SK-N-SH (cell line): ENCODE data around the gene NPHS1.

ENCODE experiments used
- EZH2phosphoT487 ChIP-seq: fragments of 200-600 bp; sonication (generic); IDR thresholded peaks from 2 replicates; pipeline ENCODE4 v1.6.1; 2017; ENCODE audit warnings: low read depth, mixed run types, mild to moderate bottlenecking, antibody characterized with exemption, moderate library complexity, borderline replicate concordance
- FOXM1 ChIP-seq: IDR thresholded peaks from 2 replicates; pipeline ENCODE4 v1.4.0; 2012; ENCODE audit warnings: low read depth, mild to moderate bottlenecking
- GATA2 ChIP-seq: sonication (generic); formaldehyde crosslinking; IDR thresholded peaks from 2 replicates; pipeline ENCODE4 v1.5.0; 2020; ENCODE audit warnings: mild to moderate bottlenecking, missing genetic modification reagents
- MXI1 ChIP-seq: IDR thresholded peaks from 2 replicates; pipeline ENCODE4 v1.6.1; 2012; ENCODE audit warnings: mild to moderate bottlenecking, low read depth, low read length, improper control_type of control experiment
- NRF1 ChIP-seq: IDR thresholded peaks from 2 replicates; pipeline ENCODE4 v1.6.1; 2012; ENCODE audit warnings: low read depth, mild to moderate bottlenecking, low read length
- POLR2AphosphoS5 ChIP-seq: IDR thresholded peaks from 2 replicates; pipeline ENCODE4 v1.6.1; 2012; ENCODE audit warnings: low read depth, low read length
- RCOR1 ChIP-seq: fragments of 150-350 bp; IDR thresholded peaks from 2 replicates; pipeline ENCODE4 v1.6.1; 2017; ENCODE audit warnings: antibody characterized with exemption, low read length
- TAF1 ChIP-seq: IDR thresholded peaks from 2 replicates; pipeline ENCODE4 v1.6.1; 2012; ENCODE audit warnings: low read depth, mild to moderate bottlenecking, low read length, moderate library complexity, borderline replicate concordance
- TEAD4 ChIP-seq: IDR thresholded peaks from 2 replicates; pipeline ENCODE4 v1.4.0; 2012; ENCODE audit warnings: mild to moderate bottlenecking, borderline replicate concordance; ENCODE audit not compliant: insufficient read depth
- YY1 ChIP-seq: IDR thresholded peaks from 2 replicates; pipeline ENCODE4 v1.4.0; 2012; ENCODE audit warnings: low read depth, mild to moderate bottlenecking
- TF ChIP-seq, protein P1 (sequence below): IDR thresholded peaks from 2 replicates; pipeline ENCODE4 v1.6.1; 2012; ENCODE audit warnings: mild to moderate bottlenecking, low read depth, low read length, moderate library complexity
- TF ChIP-seq, protein P2 (sequence below): IDR thresholded peaks from 2 replicates; pipeline ENCODE4 v1.4.0; 2012; ENCODE audit warnings: low read depth
- TF ChIP-seq, protein P3 (sequence below): fragments of 200-600 bp; sonication (generic); IDR thresholded peaks from 2 replicates; pipeline ENCODE4 v1.6.1; 2017; ENCODE audit warnings: antibody characterized with exemption, mild to moderate bottlenecking, moderate library complexity
- TF ChIP-seq, protein P4 (sequence below): IDR thresholded peaks from 2 replicates; pipeline ENCODE4; 2012

DNA sequence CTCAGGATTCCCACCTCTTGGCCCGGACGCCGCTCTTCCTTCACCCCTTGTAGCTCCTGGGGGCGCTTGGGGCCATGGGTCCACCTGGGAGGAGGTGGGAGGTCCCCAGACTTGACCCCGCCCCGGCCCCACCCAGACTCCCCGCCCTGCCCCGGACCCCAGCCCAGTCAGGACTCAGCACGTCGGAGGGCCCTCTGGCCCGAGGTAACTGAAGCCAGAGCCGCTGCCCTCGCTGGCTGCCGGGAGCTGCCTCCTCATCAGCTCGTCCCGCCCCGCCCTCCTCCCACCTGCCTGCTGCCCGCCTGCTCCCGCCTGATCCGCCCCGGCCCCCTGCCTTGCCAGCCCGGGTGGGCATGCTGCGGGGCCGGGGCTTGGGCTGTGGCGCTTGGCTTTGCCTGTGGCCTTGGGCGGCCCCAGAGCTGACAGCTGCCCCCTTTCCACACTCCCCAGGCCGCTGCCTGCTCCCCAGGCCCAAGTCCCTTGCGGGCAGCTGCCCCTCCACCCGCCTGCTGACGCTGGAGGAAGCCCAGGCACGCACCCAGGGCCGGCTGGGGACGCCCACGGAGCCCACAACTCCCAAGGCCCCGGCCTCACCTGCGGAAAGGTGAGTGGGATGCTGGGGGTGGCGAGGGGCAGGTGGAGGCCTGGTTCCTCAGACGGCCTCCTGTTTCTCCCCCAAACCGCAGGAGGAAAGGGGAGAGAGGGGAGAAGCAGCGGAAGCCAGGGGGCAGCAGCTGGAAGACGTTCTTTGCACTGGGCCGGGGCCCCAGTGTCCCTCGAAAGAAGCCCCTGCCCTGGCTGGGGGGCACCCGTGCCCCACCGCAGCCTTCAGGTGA lies 67.6 kb downstream of the NPHS1 start:
- TF ChIP-seq, protein P1, sequence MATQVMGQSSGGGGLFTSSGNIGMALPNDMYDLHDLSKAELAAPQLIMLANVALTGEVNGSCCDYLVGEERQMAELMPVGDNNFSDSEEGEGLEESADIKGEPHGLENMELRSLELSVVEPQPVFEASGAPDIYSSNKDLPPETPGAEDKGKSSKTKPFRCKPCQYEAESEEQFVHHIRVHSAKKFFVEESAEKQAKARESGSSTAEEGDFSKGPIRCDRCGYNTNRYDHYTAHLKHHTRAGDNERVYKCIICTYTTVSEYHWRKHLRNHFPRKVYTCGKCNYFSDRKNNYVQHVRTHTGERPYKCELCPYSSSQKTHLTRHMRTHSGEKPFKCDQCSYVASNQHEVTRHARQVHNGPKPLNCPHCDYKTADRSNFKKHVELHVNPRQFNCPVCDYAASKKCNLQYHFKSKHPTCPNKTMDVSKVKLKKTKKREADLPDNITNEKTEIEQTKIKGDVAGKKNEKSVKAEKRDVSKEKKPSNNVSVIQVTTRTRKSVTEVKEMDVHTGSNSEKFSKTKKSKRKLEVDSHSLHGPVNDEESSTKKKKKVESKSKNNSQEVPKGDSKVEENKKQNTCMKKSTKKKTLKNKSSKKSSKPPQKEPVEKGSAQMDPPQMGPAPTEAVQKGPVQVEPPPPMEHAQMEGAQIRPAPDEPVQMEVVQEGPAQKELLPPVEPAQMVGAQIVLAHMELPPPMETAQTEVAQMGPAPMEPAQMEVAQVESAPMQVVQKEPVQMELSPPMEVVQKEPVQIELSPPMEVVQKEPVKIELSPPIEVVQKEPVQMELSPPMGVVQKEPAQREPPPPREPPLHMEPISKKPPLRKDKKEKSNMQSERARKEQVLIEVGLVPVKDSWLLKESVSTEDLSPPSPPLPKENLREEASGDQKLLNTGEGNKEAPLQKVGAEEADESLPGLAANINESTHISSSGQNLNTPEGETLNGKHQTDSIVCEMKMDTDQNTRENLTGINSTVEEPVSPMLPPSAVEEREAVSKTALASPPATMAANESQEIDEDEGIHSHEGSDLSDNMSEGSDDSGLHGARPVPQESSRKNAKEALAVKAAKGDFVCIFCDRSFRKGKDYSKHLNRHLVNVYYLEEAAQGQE: no peak
- TF ChIP-seq, protein P2, sequence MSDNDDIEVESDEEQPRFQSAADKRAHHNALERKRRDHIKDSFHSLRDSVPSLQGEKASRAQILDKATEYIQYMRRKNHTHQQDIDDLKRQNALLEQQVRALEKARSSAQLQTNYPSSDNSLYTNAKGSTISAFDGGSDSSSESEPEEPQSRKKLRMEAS: no peak
- TF ChIP-seq, protein P3, sequence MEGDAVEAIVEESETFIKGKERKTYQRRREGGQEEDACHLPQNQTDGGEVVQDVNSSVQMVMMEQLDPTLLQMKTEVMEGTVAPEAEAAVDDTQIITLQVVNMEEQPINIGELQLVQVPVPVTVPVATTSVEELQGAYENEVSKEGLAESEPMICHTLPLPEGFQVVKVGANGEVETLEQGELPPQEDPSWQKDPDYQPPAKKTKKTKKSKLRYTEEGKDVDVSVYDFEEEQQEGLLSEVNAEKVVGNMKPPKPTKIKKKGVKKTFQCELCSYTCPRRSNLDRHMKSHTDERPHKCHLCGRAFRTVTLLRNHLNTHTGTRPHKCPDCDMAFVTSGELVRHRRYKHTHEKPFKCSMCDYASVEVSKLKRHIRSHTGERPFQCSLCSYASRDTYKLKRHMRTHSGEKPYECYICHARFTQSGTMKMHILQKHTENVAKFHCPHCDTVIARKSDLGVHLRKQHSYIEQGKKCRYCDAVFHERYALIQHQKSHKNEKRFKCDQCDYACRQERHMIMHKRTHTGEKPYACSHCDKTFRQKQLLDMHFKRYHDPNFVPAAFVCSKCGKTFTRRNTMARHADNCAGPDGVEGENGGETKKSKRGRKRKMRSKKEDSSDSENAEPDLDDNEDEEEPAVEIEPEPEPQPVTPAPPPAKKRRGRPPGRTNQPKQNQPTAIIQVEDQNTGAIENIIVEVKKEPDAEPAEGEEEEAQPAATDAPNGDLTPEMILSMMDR: no peak
- no peak for TF ChIP-seq YY1
- TF ChIP-seq POLR2AphosphoS5: no peak
- no peak for TF ChIP-seq TAF1
- no peak for TF ChIP-seq GATA2
- no peak for TF ChIP-seq TEAD4
- no peak for TF ChIP-seq EZH2phosphoT487
- TF ChIP-seq MXI1: no peak
- no peak for TF ChIP-seq RCOR1
- TF ChIP-seq, protein P4, sequence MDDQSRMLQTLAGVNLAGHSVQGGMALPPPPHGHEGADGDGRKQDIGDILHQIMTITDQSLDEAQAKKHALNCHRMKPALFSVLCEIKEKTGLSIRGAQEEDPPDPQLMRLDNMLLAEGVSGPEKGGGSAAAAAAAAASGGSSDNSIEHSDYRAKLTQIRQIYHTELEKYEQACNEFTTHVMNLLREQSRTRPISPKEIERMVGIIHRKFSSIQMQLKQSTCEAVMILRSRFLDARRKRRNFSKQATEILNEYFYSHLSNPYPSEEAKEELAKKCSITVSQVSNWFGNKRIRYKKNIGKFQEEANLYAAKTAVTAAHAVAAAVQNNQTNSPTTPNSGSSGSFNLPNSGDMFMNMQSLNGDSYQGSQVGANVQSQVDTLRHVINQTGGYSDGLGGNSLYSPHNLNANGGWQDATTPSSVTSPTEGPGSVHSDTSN: no peak
- TF ChIP-seq FOXM1: no peak
- TF ChIP-seq NRF1: no peak
